Measurements from ENCODE around the gene PLEKHD1.

DNA sequence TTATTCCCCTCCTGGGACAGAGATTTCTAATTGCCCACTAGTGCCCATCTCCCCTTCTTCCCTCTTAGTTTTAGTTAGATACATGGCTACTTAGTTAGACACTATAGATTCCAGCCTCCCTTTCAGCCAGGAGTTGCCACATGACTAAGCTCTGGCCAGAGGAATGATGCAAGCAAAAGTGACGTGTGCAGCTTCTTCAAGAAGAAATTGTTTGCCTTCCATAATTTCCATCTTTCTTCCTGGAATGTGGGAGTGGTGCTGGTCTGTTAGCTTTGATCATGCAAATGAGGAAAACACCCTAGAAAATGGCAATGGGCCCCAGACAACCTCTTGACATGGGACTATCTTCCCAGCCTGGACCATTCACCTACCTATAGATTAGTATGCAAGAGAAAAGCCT lies 68.7 kb downstream of the PLEKHD1 start:
- TF ChIP-seq EZH2 (IDR thresholded peaks at IDR 0.05; ENCODE audit: low read length, unreplicated experiment) (no peak), EZH2phosphoT487 (IDR thresholded peaks at IDR 0.05; ENCODE audit: borderline replicate concordance, low read length) (no peak)
- TF ChIP-seq, protein P1, sequence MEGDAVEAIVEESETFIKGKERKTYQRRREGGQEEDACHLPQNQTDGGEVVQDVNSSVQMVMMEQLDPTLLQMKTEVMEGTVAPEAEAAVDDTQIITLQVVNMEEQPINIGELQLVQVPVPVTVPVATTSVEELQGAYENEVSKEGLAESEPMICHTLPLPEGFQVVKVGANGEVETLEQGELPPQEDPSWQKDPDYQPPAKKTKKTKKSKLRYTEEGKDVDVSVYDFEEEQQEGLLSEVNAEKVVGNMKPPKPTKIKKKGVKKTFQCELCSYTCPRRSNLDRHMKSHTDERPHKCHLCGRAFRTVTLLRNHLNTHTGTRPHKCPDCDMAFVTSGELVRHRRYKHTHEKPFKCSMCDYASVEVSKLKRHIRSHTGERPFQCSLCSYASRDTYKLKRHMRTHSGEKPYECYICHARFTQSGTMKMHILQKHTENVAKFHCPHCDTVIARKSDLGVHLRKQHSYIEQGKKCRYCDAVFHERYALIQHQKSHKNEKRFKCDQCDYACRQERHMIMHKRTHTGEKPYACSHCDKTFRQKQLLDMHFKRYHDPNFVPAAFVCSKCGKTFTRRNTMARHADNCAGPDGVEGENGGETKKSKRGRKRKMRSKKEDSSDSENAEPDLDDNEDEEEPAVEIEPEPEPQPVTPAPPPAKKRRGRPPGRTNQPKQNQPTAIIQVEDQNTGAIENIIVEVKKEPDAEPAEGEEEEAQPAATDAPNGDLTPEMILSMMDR (conservative IDR thresholded peaks at IDR 0.05; ENCODE audit: low read depth, low read length): no peak

Data from PC-3 (cell line).